Upper lobe of left lung (tissue), 4 donors: Measurements from ENCODE around the gene PTCHD1.

ENCODE experiments used
- CTCF ChIP-seq, 6 experiments: fragments of 450-650 bp in 4 of 6; fragments of 200-600 bp in 2 of 6; sonication (generic) in 2 of 6; IDR thresholded peaks; one replicate each; pipeline ENCODE4 v1.5.1; 2016 to 2019; ENCODE audit warnings: antibody characterized with exemption in 6 of 6
- POLR2A ChIP-seq, 4 donors: fragments of 450-650 bp; IDR thresholded peaks; one replicate each; pipeline ENCODE4 v1.5.1; 2016 to 2017; ENCODE audit warnings: antibody characterized with exemption in 4 of 4, mild to moderate bottlenecking in 2 of 4
- POLR2AphosphoS5 ChIP-seq, 2 donors: sonication (generic); formaldehyde crosslinking; IDR thresholded peaks; one replicate each; pipeline ENCODE4 v1.5.1; 2017; ENCODE audit warnings: antibody characterized with exemption in 2 of 2

GRCh38 chrX:23385242-23385641 lies 50.6 kb downstream of the PTCHD1 start:
- TF ChIP-seq POLR2A (IDR thresholded peaks at IDR 0.05) (no peak), CTCF (IDR thresholded peaks at IDR 0.05) (no peak), POLR2AphosphoS5 (IDR thresholded peaks at IDR 0.05) (no peak)
